GM18520 (cell line): Measurements from ENCODE around the gene BTBD10.
"Not testable (repeated sequence)": the region's sequence is repeated elsewhere in the genome, so short reads cannot be mapped to it uniquely, and the experiment has no call there.

Experiments used
- ATAC-seq: cut with Tn5 transposase; IDR thresholded peaks from one replicate; pipeline ENCODE4 v1.9.1; 2021; ENCODE audit not compliant: unreplicated experiment

Gene BTBD10

GRCh38 chr11:13445588-13445987, 17.4 kb downstream of the BTBD10 start:
- no peak for ATAC-seq

GRCh38 chr11:13440100-13440855, 22.7 kb downstream of the BTBD10 start:
- ATAC-seq = no peak

DNA sequence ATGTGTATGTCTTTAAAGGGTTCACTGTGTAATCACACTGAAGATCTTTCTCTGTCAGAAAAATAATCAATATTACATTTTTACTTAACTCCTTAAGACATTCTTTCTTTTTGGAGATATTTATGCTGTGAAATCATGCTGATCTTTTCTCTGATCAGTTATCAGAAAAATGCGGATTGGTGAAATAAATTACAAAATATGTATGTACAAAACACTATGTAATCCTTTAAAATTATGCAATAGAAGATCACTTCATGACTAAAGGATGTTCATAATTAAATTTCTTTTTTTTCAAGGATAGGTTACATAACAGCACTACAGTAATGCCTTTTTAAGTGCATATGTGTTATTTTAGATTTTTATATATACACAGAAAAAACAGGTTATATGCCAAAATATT, 24.7 kb downstream of the BTBD10 start:
- no peak for ATAC-seq

DNA sequence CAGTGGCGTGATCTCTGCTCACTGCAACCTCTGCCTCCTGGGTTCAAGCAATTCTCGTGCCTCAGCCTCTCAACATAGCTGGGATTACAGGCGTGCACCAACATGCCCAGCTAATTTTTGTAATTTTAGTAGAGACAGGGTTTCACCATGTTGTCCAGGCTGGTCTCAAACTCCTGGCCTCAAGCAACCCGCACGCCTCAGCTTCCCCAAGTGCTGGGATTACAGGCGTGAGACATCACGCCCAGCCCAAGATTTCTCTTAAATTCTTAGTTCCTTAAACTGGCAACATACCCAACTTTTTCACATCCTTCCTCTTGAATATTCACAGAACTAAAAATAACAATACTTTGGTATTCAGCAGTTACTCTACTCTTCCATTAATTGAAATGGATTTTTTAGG, 26.2 kb downstream of the BTBD10 start:
- ATAC-seq = not testable (repeated sequence)

DNA sequence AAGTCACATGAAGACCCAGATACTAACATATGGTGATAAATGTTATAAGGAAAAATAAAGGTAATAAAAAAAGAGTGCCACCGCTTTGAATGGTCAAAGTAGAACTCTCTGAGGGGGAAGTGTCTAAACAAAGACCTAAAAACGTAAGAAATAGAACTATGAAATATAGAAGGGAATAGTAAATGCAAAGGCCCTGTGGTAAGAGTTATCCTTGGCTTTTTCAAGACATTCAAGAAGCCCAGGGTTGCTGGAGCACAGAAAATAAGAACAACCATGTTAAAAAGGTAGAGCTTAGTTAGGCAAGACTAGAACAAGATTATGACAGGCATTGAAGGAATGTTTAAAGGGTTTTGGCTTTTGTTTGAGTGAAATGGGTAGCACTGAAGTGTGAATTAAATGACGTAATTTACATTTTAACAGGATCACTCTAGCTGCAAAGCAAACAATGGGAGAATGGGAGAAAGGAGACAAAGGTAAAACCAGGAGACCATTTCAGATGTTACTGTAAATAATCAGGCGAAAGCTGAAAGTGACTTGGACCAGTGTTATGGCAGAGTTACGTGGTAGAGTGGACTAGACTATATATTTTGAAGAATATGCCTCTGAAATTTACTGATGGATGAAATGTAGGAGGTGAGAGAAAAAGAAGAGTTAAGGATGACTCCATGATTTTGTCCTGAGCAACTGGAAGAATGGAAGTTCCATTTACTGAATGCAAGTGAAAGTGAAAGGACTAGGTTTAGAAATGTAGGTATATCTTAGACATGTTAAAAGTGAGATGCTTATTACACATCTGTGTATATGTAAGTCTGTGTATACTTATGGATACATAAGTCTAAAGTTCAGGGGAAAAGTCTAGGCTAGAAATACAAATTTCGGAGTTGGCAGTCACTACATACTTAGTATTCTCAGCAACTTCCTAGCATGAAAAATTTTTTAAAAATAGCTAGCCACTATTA, 28.5 kb downstream of the BTBD10 start:
- no peak for ATAC-seq

GRCh38 chr11:13433437-13433836, 29.6 kb downstream of the BTBD10 start:
- no peak for ATAC-seq

- ATAC-seq = no peak
Observed at GRCh38 chr11:13429836-13430235, 33.2 kb downstream of the BTBD10 start.

- no peak for ATAC-seq
Observed at GRCh38 chr11:13429288-13429687, 33.7 kb downstream of the BTBD10 start.

GRCh38 chr11:13427440-13427839, 35.6 kb downstream of the BTBD10 start:
- ATAC-seq = no peak

GRCh38 chr11:13423372-13423771, 39.6 kb downstream of the BTBD10 start:
- no peak for ATAC-seq

DNA sequence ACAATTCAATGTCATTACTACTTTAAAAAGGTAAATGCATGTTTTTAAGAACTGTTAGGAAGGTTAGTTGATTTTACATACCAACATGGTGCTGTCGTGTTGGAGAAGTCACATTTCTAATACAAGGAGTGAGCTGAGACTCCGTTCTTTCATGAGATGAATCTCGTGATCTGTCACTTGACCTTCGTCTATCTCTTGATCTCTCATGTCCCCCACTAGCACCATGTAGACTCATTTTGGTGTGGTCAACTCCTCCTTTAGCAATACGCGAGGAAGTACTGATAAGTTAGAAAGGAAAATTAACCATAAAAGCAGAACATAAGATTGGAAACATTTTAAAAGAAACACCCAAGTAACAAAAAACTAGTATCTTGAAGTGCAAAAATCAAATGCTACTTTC, 41.5 kb downstream of the BTBD10 start:
- ATAC-seq = no peak

DNA sequence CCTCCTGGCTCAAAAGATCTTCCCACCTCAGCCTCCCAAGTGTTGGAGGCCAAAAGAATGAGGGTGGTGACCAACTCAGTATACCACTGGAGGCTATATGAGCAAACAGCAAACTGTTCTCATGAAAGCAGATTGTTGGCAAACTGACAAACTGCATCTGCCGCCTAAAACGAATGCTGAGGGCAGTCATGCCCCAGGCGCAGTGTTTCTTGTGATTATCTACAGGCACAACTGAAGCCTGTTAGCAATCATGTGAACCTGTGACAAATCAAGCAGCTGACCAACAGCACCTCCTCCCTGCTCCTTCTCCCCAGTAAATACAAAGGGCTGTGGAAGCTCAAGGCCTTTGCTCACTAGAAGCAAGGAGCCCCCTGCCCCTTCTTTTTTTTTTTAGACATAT, 47.8 kb downstream of the BTBD10 start:
- ATAC-seq = no peak

GRCh38 chr11:13405220-13405619, 57.8 kb downstream of the BTBD10 start:
- ATAC-seq = no peak

- not testable (repeated sequence) for ATAC-seq
Observed at GRCh38 chr11:13398335-13398734, 64.7 kb downstream of the BTBD10 start.

DNA sequence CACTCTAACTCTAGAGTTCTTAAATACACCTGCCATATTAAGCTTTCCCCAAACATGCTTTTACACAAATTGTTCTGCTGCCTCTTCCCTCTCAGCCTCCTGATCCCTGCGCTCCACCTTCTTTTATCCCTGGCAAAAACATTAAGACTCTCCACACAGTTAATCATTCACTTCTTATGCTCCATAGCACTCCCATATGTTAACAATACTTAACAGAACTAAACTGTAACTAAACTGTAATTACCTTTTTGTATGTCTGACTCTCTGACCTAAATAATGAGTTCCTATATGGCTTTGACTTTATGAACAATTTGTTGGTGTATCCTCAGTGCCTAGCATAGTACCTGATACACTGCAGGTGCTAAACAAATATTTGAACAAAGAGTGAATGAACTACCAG, 71.8 kb downstream of the BTBD10 start:
- no peak for ATAC-seq

DNA sequence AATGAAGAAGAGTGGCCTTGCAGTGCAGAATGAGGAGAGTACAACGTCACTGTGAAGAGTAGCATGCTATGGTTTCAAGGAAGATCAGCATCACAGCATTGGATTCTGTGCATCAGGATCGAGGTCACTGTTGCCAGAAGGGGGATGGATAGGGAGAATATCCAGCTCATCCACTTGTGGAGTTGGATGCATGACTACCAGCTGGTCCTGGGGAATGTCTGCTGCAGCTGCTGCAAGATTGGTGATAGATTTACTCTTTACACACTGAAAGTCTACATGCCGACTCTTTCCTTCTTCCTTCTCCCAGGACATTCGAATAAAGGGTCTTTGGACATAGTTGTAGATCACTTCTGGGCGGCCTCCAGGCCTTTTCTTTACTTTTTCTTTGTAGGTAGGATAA, 74.3 kb downstream of the BTBD10 start:
- ATAC-seq = no peak

DNA sequence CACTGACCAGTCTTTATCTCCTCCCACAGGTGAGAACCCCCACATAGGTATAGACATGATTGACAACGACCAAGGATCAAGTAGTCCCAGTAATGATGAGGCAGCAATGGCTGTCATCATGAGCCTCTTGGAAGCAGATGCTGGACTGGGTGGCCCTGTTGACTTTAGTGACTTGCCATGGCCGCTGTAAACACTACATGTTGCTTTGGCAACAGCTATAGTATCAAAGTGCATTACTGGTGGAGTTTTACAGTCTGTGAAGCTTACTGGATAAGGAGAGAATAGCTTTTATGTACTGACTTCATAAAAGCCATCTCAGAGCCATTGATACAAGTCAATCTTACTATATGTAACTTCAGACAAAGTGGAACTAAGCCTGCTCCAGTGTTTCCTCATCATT, 76.5 kb downstream of the BTBD10 start:
- no peak for ATAC-seq

GRCh38 chr11:13384908-13385640, 77.9 kb downstream of the BTBD10 start:
- no peak for ATAC-seq

DNA sequence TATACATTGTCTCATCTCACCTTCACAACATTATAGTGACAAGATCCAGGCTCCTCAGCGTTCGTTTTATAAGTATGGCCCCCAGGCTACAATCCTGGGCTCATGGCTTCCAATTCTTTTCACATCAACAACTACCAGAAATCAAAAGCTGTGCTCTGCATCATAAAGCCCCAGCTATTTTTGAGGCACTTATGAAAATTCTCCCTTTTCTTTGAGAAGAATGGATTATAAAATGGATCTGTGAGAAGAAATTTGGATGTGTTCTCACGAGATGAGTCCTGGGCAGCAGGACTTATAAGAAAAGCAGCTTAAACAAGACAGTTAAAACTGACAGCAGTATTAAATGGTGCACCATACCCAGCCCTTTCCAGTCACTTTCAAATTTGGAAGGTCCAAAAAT, 80.3 kb downstream of the BTBD10 start:
- ATAC-seq = no peak

GRCh38 chr11:13380731-13381130, 82.3 kb downstream of the BTBD10 start:
- no peak for ATAC-seq

- no peak for ATAC-seq
Observed at GRCh38 chr11:13378316-13378715, 84.7 kb downstream of the BTBD10 start.
